CD8-positive, alpha-beta memory T cell (primary cell): ENCODE measurements around the gene GCN1. TPM values are rescaled to one million over a fixed set of nuclear protein-coding genes. Genes with fewer than 3 reads are reported as not detected.

Experiments
- CTCF ChIA-PET: fragments of 350-600 bp; sonication (Branson Sonifier 250); formaldehyde crosslinking; loops from one replicate; lab custom pipeline; 2021; ENCODE audit warnings: antibody characterized with exemption; lab: Charles Lee
- POLR2A ChIA-PET: fragments of 350-600 bp; sonication (Branson Sonifier 250); formaldehyde crosslinking; loops from one replicate; lab custom pipeline; 2021; ENCODE audit warnings: antibody characterized with exemption; lab: Charles Lee
- DNase-seq, 5 donors: peaks; one replicate each; pipeline versions ENCODE4 v3.0.0 to v3.0.0-alpha.2; 2020 to 2022; ENCODE audit warnings: mixed read lengths in 1 of 5
- H3K27ac ChIP-seq: one replicate; pipeline ENCODE4 v1.7.0; 2013; ENCODE audit warnings: low read depth, mild to moderate bottlenecking, low read length, moderate library complexity
- H3K27me3 ChIP-seq: 2 replicates; pipeline ENCODE4 v1.7.0; 2013; ENCODE audit warnings: low read length, mild to moderate bottlenecking; ENCODE audit not compliant: insufficient read depth, poor library complexity, severe bottlenecking
- H3K36me3 ChIP-seq: 2 replicates; pipeline ENCODE4 v1.7.0; 2013; ENCODE audit warnings: mild to moderate bottlenecking, low read length, moderate library complexity; ENCODE audit not compliant: insufficient read depth
- H3K4me1 ChIP-seq: 2 replicates; pipeline ENCODE4 v1.7.0; 2013; ENCODE audit warnings: mild to moderate bottlenecking, low read length, moderate library complexity; ENCODE audit not compliant: insufficient read depth
- H3K4me3 ChIP-seq: 2 replicates; pipeline ENCODE4 v1.7.0; 2013; ENCODE audit warnings: mild to moderate bottlenecking, low read length
- H3K9me3 ChIP-seq: 2 replicates; pipeline ENCODE4 v1.7.0; 2013; ENCODE audit warnings: mild to moderate bottlenecking, low read length
- H3K27ac Mint-ChIP-seq, 8 donors: one replicate each; pipeline ENCODE4 v1.8.0; 2020 to 2021; ENCODE audit warnings: mixed read lengths in 8 of 8, mild to moderate bottlenecking in 6 of 8, inconsistent platforms in 3 of 8, moderate library complexity in 3 of 8
- H3K27me3 Mint-ChIP-seq, 2 donors: one replicate each; pipeline ENCODE4 v1.8.0; 2020 to 2021; ENCODE audit warnings: mixed read lengths in 2 of 2, mild to moderate bottlenecking in 1 of 2, moderate library complexity in 1 of 2
- H3K36me3 Mint-ChIP-seq, 3 donors: one replicate each; pipeline ENCODE4 v1.8.0; 2020 to 2021; ENCODE audit warnings: mixed read lengths in 3 of 3, inconsistent platforms in 1 of 3, mild to moderate bottlenecking in 1 of 3
- H3K4me1 Mint-ChIP-seq, 3 donors: one replicate each; pipeline ENCODE4 v1.8.0; 2020 to 2021; ENCODE audit warnings: mixed read lengths in 3 of 3, inconsistent platforms in 1 of 3, mild to moderate bottlenecking in 1 of 3
- H3K4me3 Mint-ChIP-seq, 7 donors: one replicate each; pipeline ENCODE4 v1.8.0; 2020 to 2021; ENCODE audit warnings: mixed read lengths in 7 of 7, mild to moderate bottlenecking in 6 of 7, moderate library complexity in 4 of 7, inconsistent platforms in 2 of 7
- H3K9me3 Mint-ChIP-seq, 5 donors: one replicate each; pipeline ENCODE4 v1.8.0; 2020 to 2022; ENCODE audit warnings: mixed read lengths in 5 of 5, mild to moderate bottlenecking in 3 of 5, moderate library complexity in 2 of 5, inconsistent platforms in 1 of 5
- polyA plus RNA-seq: library from polyadenylated mRNA; unstranded; fragments of 300-500 nt; fragmentation: Illumina TruSeq; gene quantifications from one replicate; pipeline ENCODE4 v1.2.3, GENCODE V29; 2021
- total RNA-seq, 2 experiments: library from RNA; stranded (reverse); gene quantifications; one replicate each; pipeline ENCODE4 v1.2.3, GENCODE V29; 2021

The GCN1 gene
- total RNA-seq (100 to 1,000 TPM; 150 to 157 TPM), polyA plus RNA-seq (30.0 TPM)

- peak within 1 kb of the TSS; percentile 93 to 99 (median 98) for H3K27ac Mint-ChIP-seq
- POLR2A ChIA-PET: no interaction called here
- CTCF ChIA-PET: interaction anchor here (1.1 kb wide), 1 partner anchor 71 kb away, joined by 3 read pairs; the partner anchor contains the start of gene PXN
- H3K4me3 ChIP-seq: peak within 1 kb of the TSS; percentile 76
- H3K4me3 Mint-ChIP-seq: peak within 1 kb of the TSS; percentile 86 to 92 (median 89)
- peaks cover 37 to 59% (median 51%) of the 10 kb centered on the region in 3 donors for H3K4me1 Mint-ChIP-seq
- H3K9me3 ChIP-seq: no peaks in the 10 kb centered on the region
- H3K27ac ChIP-seq: peak within 1 kb of the TSS; percentile 93
- H3K27me3 Mint-ChIP-seq: no peaks in the 10 kb centered on the region
- H3K27me3 ChIP-seq: no peaks in the 10 kb centered on the region
- H3K9me3 Mint-ChIP-seq: no peaks in the 10 kb centered on the region
- H3K36me3 ChIP-seq: peaks cover 43% of the 10 kb centered on the region
- peak; percentile 82 to 91 (median 85) for DNase-seq
- H3K36me3 Mint-ChIP-seq: peaks cover 0 to 70% (median 11%) of the 10 kb centered on the region in 3 donors
- peaks cover 51% of the 10 kb centered on the region for H3K4me1 ChIP-seq
Measured at GRCh38 chr12:120194534-120195395, at the start of gene GCN1. Gene GCN1, minus strand, starts transcription at chr12:120194715. Its CDS starts 18 bp downstream, at chr12:120194697.

- DNase-seq: no peak
- Histone ChIP-seq H3K4me3 (no peak overlapping the region), H3K9me3 (no peaks in the 10 kb centered on the region), H3K4me1 (peaks cover 78% of the 10 kb centered on the region), H3K27ac (no peak overlapping the region), H3K27me3 (no peaks in the 10 kb centered on the region), H3K36me3 (no peaks in the 10 kb centered on the region)
- H3K4me1 Mint-ChIP-seq: peaks cover 65 to 78% (median 78%) of the 10 kb centered on the region in 3 donors
- no peaks in the 10 kb centered on the region for H3K27me3 Mint-ChIP-seq
- ChIA-PET POLR2A (interaction anchor here (0.6 to 1.2 kb wide), 2 partner anchors 10 to 19 kb away, joined by 3 to 4 read pairs; no protein-coding TSS in a partner anchor), CTCF (interaction anchor here (1.4 to 34.4 kb wide), 3 partner anchors 14 to 21 kb away, joined by 4 to 727 read pairs (median 120); partner anchors contain the start of gene PXN)
- H3K9me3 Mint-ChIP-seq: no peaks in the 10 kb centered on the region
- peak overlapping the region in 4 of 7 donors; percentile 9 to 38 (median 24) for H3K4me3 Mint-ChIP-seq
- H3K27ac Mint-ChIP-seq: peak overlapping the region in 7 of 8 donors; percentile 9 to 76 (median 64)
- peaks cover 0 to 39% (median 17%) of the 10 kb centered on the region in 3 donors for H3K36me3 Mint-ChIP-seq
Measured at GRCh38 chr12:120242971-120243699, 48.6 kb upstream of the GCN1 start.

GRCh38 chr12:120242275-120242799 is 47.8 kb upstream of the GCN1 start:
- H3K27me3 Mint-ChIP-seq: no peaks in the 10 kb centered on the region
- H3K36me3 Mint-ChIP-seq: peaks cover 0 to 37% (median 17%) of the 10 kb centered on the region in 3 donors
- H3K9me3 ChIP-seq: no peaks in the 10 kb centered on the region
- H3K4me3 Mint-ChIP-seq: no peak overlapping the region
- no peak overlapping the region for H3K4me3 ChIP-seq
- no peaks in the 10 kb centered on the region for H3K27me3 ChIP-seq
- POLR2A ChIA-PET: no interaction called here
- peaks cover 78% of the 10 kb centered on the region for H3K4me1 ChIP-seq
- no peak for DNase-seq
- no peaks in the 10 kb centered on the region for H3K36me3 ChIP-seq
- peak overlapping the region in 3 of 8 donors; percentile 33 to 85 (median 46) for H3K27ac Mint-ChIP-seq
- no peaks in the 10 kb centered on the region for H3K9me3 Mint-ChIP-seq
- peaks cover 66 to 78% (median 78%) of the 10 kb centered on the region in 3 donors for H3K4me1 Mint-ChIP-seq
- H3K27ac ChIP-seq: no peak overlapping the region
- CTCF ChIA-PET: interaction anchor here (12.5 to 34.4 kb wide), 2 partner anchors 17 to 22 kb away, joined by 120 to 727 read pairs; partner anchors contain the start of gene PXN

- CTCF ChIA-PET: interaction anchor here (2.8 to 34.4 kb wide), 3 partner anchors 13 to 23 kb away, joined by 6 to 727 read pairs (median 120); partner anchors contain the start of gene PXN
- H3K27me3 ChIP-seq: no peaks in the 10 kb centered on the region
- H3K4me3 Mint-ChIP-seq: peak overlapping the region in 4 of 7 donors; percentile 23 to 82 (median 38)
Measured at GRCh38 chr12:120241561-120242274, 47.2 kb upstream of the GCN1 start.

GRCh38 chr12:120240495-120240833 is 45.9 kb upstream of the GCN1 start:
- peaks cover 86% of the 10 kb centered on the region for H3K4me1 ChIP-seq

More at GRCh38 chr12:120241561-120242274, 47.2 kb upstream of the GCN1 start:
- H3K27ac Mint-ChIP-seq: peak overlapping the region in 6 of 8 donors; percentile 27 to 86 (median 51)
- no peaks in the 10 kb centered on the region for H3K27me3 Mint-ChIP-seq
- H3K27ac ChIP-seq: no peak overlapping the region
- H3K9me3 ChIP-seq: no peaks in the 10 kb centered on the region
- POLR2A ChIA-PET: interaction anchor here (1.3 kb wide), 1 partner anchor 8 kb away, joined by 3 read pairs; no protein-coding TSS in a partner anchor
- H3K4me1 ChIP-seq: peaks cover 78% of the 10 kb centered on the region
- H3K9me3 Mint-ChIP-seq: no peaks in the 10 kb centered on the region
- peaks cover 65 to 79% (median 75%) of the 10 kb centered on the region in 3 donors for H3K4me1 Mint-ChIP-seq
- no peak for DNase-seq
- H3K36me3 ChIP-seq: no peaks in the 10 kb centered on the region
- H3K4me3 ChIP-seq: no peak overlapping the region
- peaks cover 0 to 36% (median 17%) of the 10 kb centered on the region in 3 donors for H3K36me3 Mint-ChIP-seq

GRCh38 chr12:120239776-120240494 is 45.4 kb upstream of the GCN1 start:
- ChIA-PET POLR2A (interaction anchor here (0.9 to 1.9 kb wide), 2 partner anchors 9 to 26 kb away, joined by 3 to 11 read pairs; partner anchors contain the start of gene PXN), CTCF (interaction anchor here (1.0 to 12.5 kb wide), 9 partner anchors 9 to 42 kb away, joined by 3 to 120 read pairs (median 4); partner anchors contain the start of gene PXN)
- no peaks in the 10 kb centered on the region for H3K9me3 ChIP-seq
- H3K27ac Mint-ChIP-seq: peak overlapping the region in 5 of 8 donors; percentile 55 to 82 (median 73)
- no peak overlapping the region for H3K4me3 ChIP-seq
- no peak for DNase-seq
- no peak overlapping the region for H3K27ac ChIP-seq
- no peaks in the 10 kb centered on the region for H3K27me3 Mint-ChIP-seq
- H3K4me3 Mint-ChIP-seq: peak overlapping the region in 5 of 7 donors; percentile 4 to 58 (median 43)
- H3K4me1 ChIP-seq: peaks cover 89% of the 10 kb centered on the region
- H3K27me3 ChIP-seq: no peaks in the 10 kb centered on the region
- peaks cover 71 to 84% (median 79%) of the 10 kb centered on the region in 3 donors for H3K4me1 Mint-ChIP-seq
- peaks cover 0 to 32% (median 10%) of the 10 kb centered on the region in 3 donors for H3K36me3 Mint-ChIP-seq
- H3K36me3 ChIP-seq: no peaks in the 10 kb centered on the region
- no peaks in the 10 kb centered on the region for H3K9me3 Mint-ChIP-seq

More at GRCh38 chr12:120240495-120240833, 45.9 kb upstream of the GCN1 start:
- CTCF ChIA-PET: interaction anchor here (1.3 to 12.5 kb wide), 6 partner anchors 8 to 24 kb away, joined by 3 to 120 read pairs (median 8); partner anchors contain the start of gene PXN
- Mint-ChIP-seq H3K27ac (peak overlapping the region in 4 of 8 donors; percentile 66 to 82 (median 76)), H3K27me3 (no peaks in the 10 kb centered on the region), H3K36me3 (peaks cover 0 to 35% (median 14%) of the 10 kb centered on the region in 3 donors), H3K4me3 (peak overlapping the region in 2 of 7 donors; percentile 22 to 68), H3K9me3 (no peaks in the 10 kb centered on the region), H3K4me1 (peaks cover 69 to 83% (median 79%) of the 10 kb centered on the region in 3 donors)
- H3K36me3 ChIP-seq: no peaks in the 10 kb centered on the region
- H3K9me3 ChIP-seq: no peaks in the 10 kb centered on the region
- POLR2A ChIA-PET: interaction anchor here (0.9 kb wide), 1 partner anchor 25 kb away, joined by 3 read pairs; the partner anchor contains the start of gene PXN
- H3K4me3 ChIP-seq: no peak overlapping the region
- DNase-seq: no peak
- no peak overlapping the region for H3K27ac ChIP-seq
- no peaks in the 10 kb centered on the region for H3K27me3 ChIP-seq
